C4-2B (cell line): ENCODE measurements around the gene ORAI3.

Source experiments
- H3K27ac ChIP-seq: fragments of 450-650 bp; 2 replicates; pipeline ENCODE4 v1.5.1; 2017
- CTCF ChIP-seq: fragments of 450-650 bp; conservative IDR thresholded peaks from 2 replicates; pipeline ENCODE4 v1.5.1; 2017; ENCODE audit warnings: mild to moderate bottlenecking
- ZFX ChIP-seq: fragments of 450-650 bp; IDR thresholded peaks from 2 replicates; pipeline ENCODE4 v1.6.1; 2017

The ORAI3 gene

GRCh38 chr16:30989469-30990047, 40.7 kb downstream of the ORAI3 start:
- TF ChIP-seq ZFX: no peak
- no peak for TF ChIP-seq CTCF
- no peak overlapping the region for H3K27ac ChIP-seq

- TF ChIP-seq ZFX: no peak
- TF ChIP-seq CTCF: no peak
- no peak overlapping the region for H3K27ac ChIP-seq
Observed at GRCh38 chr16:30990105-30990504, 41.2 kb downstream of the ORAI3 start.

GRCh38 chr16:30991052-30991451, 42.2 kb downstream of the ORAI3 start:
- no peak overlapping the region for H3K27ac ChIP-seq
- no peak for TF ChIP-seq ZFX
- TF ChIP-seq CTCF: no peak

- H3K27ac ChIP-seq: no peak overlapping the region
- TF ChIP-seq ZFX: no peak
- no peak for TF ChIP-seq CTCF
Observed at GRCh38 chr16:30992276-30992780, 43.5 kb downstream of the ORAI3 start.

- H3K27ac ChIP-seq: no peak overlapping the region
- no peak for TF ChIP-seq CTCF
- no peak for TF ChIP-seq ZFX
Observed at GRCh38 chr16:30992931-30993816, 44.3 kb downstream of the ORAI3 start.

- H3K27ac ChIP-seq: no peak overlapping the region
- TF ChIP-seq ZFX (no peak), CTCF (no peak)
Observed at GRCh38 chr16:30995927-30996323, 47.1 kb downstream of the ORAI3 start.

GRCh38 chr16:30996324-30996984, 47.6 kb downstream of the ORAI3 start:
- no peak overlapping the region; the same call in 1 of the 2 replicates for H3K27ac ChIP-seq

More at GRCh38 chr16:30996324-30996984, 47.6 kb downstream of the ORAI3 start:
- no peak for TF ChIP-seq ZFX
- TF ChIP-seq CTCF: no peak
